B cell (primary cell): Measurements from ENCODE around the gene DNM1L. TPM values are rescaled to one million over a fixed set of nuclear protein-coding genes. Genes with fewer than 3 reads are reported as not detected.

Source experiments
- ATAC-seq: fragments of 200-7000 bp; cut with Tn5 transposase; one replicate; pipeline ENCODE4 v1.10.0; 2021; ENCODE audit warnings: low read depth, mild to moderate bottlenecking, moderate number of reproducible peaks, moderate library complexity
- CTCF ChIA-PET: fragments of 350-600 bp; sonication (Branson Sonifier 250); formaldehyde crosslinking; loops from one replicate; lab custom pipeline; 2021; ENCODE audit warnings: antibody characterized with exemption, inconsistent platforms; lab: Charles Lee
- POLR2A ChIA-PET: fragments of 350-600 bp; sonication (Branson Sonifier 250); formaldehyde crosslinking; loops from one replicate; lab custom pipeline; 2021; ENCODE audit warnings: antibody characterized with exemption; lab: Charles Lee
- DNase-seq: peaks from one replicate; pipeline ENCODE4 v3.0.0; 2013
- H2AFZ ChIP-seq: 2 replicates; pipeline ENCODE4 v1.6.1; 2012; ENCODE audit warnings: mild to moderate bottlenecking, low read depth, low read length; ENCODE audit not compliant: insufficient read depth, poor library complexity, severe bottlenecking
- H3K27ac ChIP-seq, 2 donors: 1 replicate in 1 of 2; 2 replicates in 1 of 2; pipeline ENCODE4 v1.5.1; 2012 to 2013; ENCODE audit warnings: low read length in 2 of 2, mild to moderate bottlenecking in 2 of 2, moderate library complexity in 1 of 2
- H3K27me3 ChIP-seq, 4 experiments: fragments of 200-600 bp in 1 of 4; sonication (generic) in 1 of 4; replicated peaks in 1 of 4; 1 replicate in 2 of 4; 2 replicates in 2 of 4; pipeline versions ENCODE4 v1.6.1 to v1.7.0; 2013 to 2016; ENCODE audit warnings: low read length in 3 of 4, mild to moderate bottlenecking in 2 of 4, mixed read lengths in 1 of 4, moderate library complexity in 1 of 4; ENCODE audit not compliant: insufficient read depth in 4 of 4, control insufficient read depth in 3 of 4; ENCODE audit errors: control extremely low read depth in 1 of 4
- H3K36me3 ChIP-seq, 2 experiments: replicated peaks in 1 of 2; 1 replicate in 1 of 2; 2 replicates in 1 of 2; pipeline versions ENCODE4 v1.6.1 to v1.7.1; 2013; ENCODE audit warnings: low read length in 1 of 2; ENCODE audit not compliant: insufficient read depth in 2 of 2, control insufficient read depth in 1 of 2; ENCODE audit errors: control extremely low read depth in 1 of 2, extremely low read depth in 1 of 2
- H3K4me1 ChIP-seq, 2 donors: fragments of 200-600 bp in 1 of 2; sonication (generic) in 1 of 2; 1 replicate in 1 of 2; 2 replicates in 1 of 2; pipeline versions ENCODE4 v1.5.1 to v1.6.1; 2013 to 2017; ENCODE audit warnings: low read length in 2 of 2; ENCODE audit not compliant: control insufficient read depth in 2 of 2, insufficient read depth in 2 of 2
- H3K4me2 ChIP-seq: replicated peaks from 2 replicates; pipeline ENCODE3; 2012; ENCODE audit warnings: mild to moderate bottlenecking, low read depth, low read length; ENCODE audit not compliant: poor library complexity, severe bottlenecking
- H3K4me3 ChIP-seq, 5 experiments: fragments of 200-600 bp in 1 of 5; sonication (generic) in 1 of 5; 1 replicate in 3 of 5; 2 replicates in 2 of 5; pipeline versions ENCODE4 v1.5.1 to v1.7.0; 2011 to 2016; ENCODE audit warnings: low read length in 4 of 5, mild to moderate bottlenecking in 4 of 5, low read depth in 2 of 5, control low read depth in 1 of 5, moderate library complexity in 1 of 5; ENCODE audit not compliant: insufficient read depth in 1 of 5; ENCODE audit errors: control extremely low read depth in 1 of 5, extremely low read depth in 1 of 5
- H3K79me2 ChIP-seq: fragments of 200-600 bp; sonication (generic); one replicate; pipeline ENCODE4 v1.6.0; 2016; ENCODE audit warnings: low read length; ENCODE audit not compliant: control insufficient read depth, insufficient read depth
- H3K9ac ChIP-seq: fragments of 200-600 bp; sonication (generic); 2 replicates; pipeline ENCODE4 v1.6.1; 2017; ENCODE audit warnings: mild to moderate bottlenecking, low read length, moderate library complexity
- H3K9me3 ChIP-seq, 3 donors: one replicate each; pipeline versions ENCODE4 v1.6.1 to v1.7.1; 2013; ENCODE audit warnings: low read length in 2 of 3; ENCODE audit not compliant: control insufficient read depth in 2 of 3, insufficient read depth in 1 of 3; ENCODE audit errors: control extremely low read depth in 1 of 3
- H4K20me1 ChIP-seq: 2 replicates; pipeline ENCODE4 v1.6.0; 2012; ENCODE audit warnings: mild to moderate bottlenecking, low read length; ENCODE audit not compliant: insufficient read depth, control insufficient read depth, poor library complexity, severe bottlenecking
- H3K27ac Mint-ChIP-seq: one replicate; pipeline ENCODE4 v1.8.0; 2021; ENCODE audit warnings: mixed read lengths
- H3K27me3 Mint-ChIP-seq: one replicate; pipeline ENCODE4 v1.8.0; 2021; ENCODE audit warnings: mixed read lengths
- H3K4me1 Mint-ChIP-seq: one replicate; pipeline ENCODE4 v1.8.0; 2021; ENCODE audit warnings: mixed read lengths
- H3K4me3 Mint-ChIP-seq: one replicate; pipeline ENCODE4 v1.8.0; 2021; ENCODE audit warnings: mixed read lengths
- H3K9me3 Mint-ChIP-seq: one replicate; pipeline ENCODE4 v1.8.0; 2022; ENCODE audit warnings: mixed read lengths; ENCODE audit not compliant: insufficient read depth
- EZH2 ChIP-seq: IDR thresholded peaks from 2 replicates; pipeline ENCODE4 v1.6.1; 2012; ENCODE audit warnings: borderline replicate concordance, low read depth, mild to moderate bottlenecking, moderate library complexity, low read length; ENCODE audit not compliant: insufficient read depth, poor library complexity, severe bottlenecking
- WGBS: methylation state at CpG from one replicate; pipeline ENCODE4 v1.1.5; 2013; ENCODE audit warnings: missing lambda C conversion rate; ENCODE audit not compliant: insufficient coverage; 5-methylcytosine and 5-hydroxymethylcytosine counted together
- intact Hi-C: fragments of 100-400 bp; cut with micrococcal nuclease; formaldehyde crosslinking; loops from one replicate; pipeline ENCODE4 v1.10.0; 2022
- polyA plus RNA-seq: library from polyadenylated mRNA; depleted of rRNA; stranded (reverse); fragments of >200 nt; gene quantifications from 2 replicates; pipeline ENCODE4 v1.2.3, GENCODE V29; 2012
- total RNA-seq, 2 donors: library from RNA; stranded (reverse); fragments of 120-200 nt in 1 of 2; gene quantifications; 1 replicate in 1 of 2; 2 replicates in 1 of 2; pipeline versions ENCODE4 v1.2.3 to v1.2.4, GENCODE V29; 2013 to 2022
- TF ChIP-seq, protein P1 (sequence below): fragments of 200-600 bp; IDR thresholded peaks from one replicate; pipeline ENCODE4 v1.8.0; 2022; ENCODE audit warnings: antibody characterized with exemption, mild to moderate bottlenecking

The DNM1L gene
- total and polyA plus RNA-seq, 2 donors (not counting 1 experiment from before 2014, with no cell fraction given) = 23.3 to 74.2 TPM

DNA sequence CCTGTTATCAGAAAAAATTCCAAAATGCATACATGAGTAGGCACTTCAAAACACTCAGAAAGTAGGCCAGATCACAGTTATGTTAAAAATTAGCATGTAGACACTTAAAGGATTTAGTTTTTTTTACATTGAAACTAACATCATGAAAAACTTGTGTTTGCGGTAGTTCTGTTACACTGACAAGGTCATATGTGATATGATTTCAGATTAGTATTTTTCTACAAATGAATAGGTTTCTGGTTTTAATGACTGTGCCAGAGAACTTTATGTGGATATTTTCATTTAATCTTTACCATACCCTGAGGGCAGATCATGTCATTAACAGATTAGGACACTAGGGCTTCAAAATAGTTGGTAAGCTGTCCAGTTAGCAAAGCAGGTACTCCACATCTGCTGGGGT, 55.9 kb downstream of the DNM1L start:
- no peaks in the 10 kb centered on the region for H3K27me3 ChIP-seq
- POLR2A ChIA-PET = no interaction called here
- peaks cover 1% of the 10 kb centered on the region for H3K79me2 ChIP-seq
- no peaks in the 10 kb centered on the region for H3K27me3 Mint-ChIP-seq
- H3K9me3 Mint-ChIP-seq = no peaks in the 10 kb centered on the region
- no peak overlapping the region for H3K27ac ChIP-seq
- no peak overlapping the region for H3K9ac ChIP-seq
- no peak overlapping the region for H2AFZ ChIP-seq
- H3K4me3 Mint-ChIP-seq = no peak overlapping the region
- TF ChIP-seq EZH2 = no peak
- TF ChIP-seq, protein P1, sequence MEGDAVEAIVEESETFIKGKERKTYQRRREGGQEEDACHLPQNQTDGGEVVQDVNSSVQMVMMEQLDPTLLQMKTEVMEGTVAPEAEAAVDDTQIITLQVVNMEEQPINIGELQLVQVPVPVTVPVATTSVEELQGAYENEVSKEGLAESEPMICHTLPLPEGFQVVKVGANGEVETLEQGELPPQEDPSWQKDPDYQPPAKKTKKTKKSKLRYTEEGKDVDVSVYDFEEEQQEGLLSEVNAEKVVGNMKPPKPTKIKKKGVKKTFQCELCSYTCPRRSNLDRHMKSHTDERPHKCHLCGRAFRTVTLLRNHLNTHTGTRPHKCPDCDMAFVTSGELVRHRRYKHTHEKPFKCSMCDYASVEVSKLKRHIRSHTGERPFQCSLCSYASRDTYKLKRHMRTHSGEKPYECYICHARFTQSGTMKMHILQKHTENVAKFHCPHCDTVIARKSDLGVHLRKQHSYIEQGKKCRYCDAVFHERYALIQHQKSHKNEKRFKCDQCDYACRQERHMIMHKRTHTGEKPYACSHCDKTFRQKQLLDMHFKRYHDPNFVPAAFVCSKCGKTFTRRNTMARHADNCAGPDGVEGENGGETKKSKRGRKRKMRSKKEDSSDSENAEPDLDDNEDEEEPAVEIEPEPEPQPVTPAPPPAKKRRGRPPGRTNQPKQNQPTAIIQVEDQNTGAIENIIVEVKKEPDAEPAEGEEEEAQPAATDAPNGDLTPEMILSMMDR = no peak
- no peaks in the 10 kb centered on the region for H3K4me1 ChIP-seq
- no peak overlapping the region for H3K4me3 ChIP-seq
- peaks cover 1 to 43% of the 10 kb centered on the region in 2 experiments for H3K36me3 ChIP-seq
- intact Hi-C loops = no loop called here
- H4K20me1 ChIP-seq = no peaks in the 10 kb centered on the region
- no CpG with 5 or more reads among the region's 1 CpG for WGBS
- DNase-seq (no peak), ATAC-seq (no peak)
- no peak overlapping the region for H3K27ac Mint-ChIP-seq
- no peak overlapping the region for H3K4me2 ChIP-seq
- H3K9me3 ChIP-seq = no peaks in the 10 kb centered on the region
- CTCF ChIA-PET = interaction anchor here (0.7 to 1.4 kb wide), 2 partner anchors 20 to 1082 kb away, joined by 3 read pairs; no protein-coding TSS in a partner anchor
- H3K4me1 Mint-ChIP-seq = no peaks in the 10 kb centered on the region

DNA sequence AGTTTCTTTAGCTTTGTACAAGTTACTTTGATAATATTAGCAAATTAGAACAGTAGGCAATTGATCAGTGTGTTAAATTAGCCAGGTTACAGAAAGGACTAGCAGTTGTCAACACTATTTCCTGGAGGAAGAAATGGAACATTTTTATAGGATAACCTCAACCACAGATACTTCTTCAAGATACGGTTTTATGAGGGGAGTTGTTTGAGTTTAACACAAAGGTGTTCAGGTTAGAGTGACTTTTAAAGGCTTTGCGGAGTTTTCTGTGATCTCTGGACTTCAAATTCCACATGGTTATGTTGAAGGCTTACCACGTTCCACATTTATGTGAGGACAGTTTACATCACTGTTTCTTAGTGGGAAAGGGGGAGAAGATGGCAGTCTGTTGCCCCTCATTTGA, 57.3 kb downstream of the DNM1L start:
- H3K9me3 Mint-ChIP-seq = no peaks in the 10 kb centered on the region
- DNase-seq = no peak
- TF ChIP-seq, protein P1 = no peak
- TF ChIP-seq EZH2 = no peak
- Histone ChIP-seq H4K20me1 (no peaks in the 10 kb centered on the region), H2AFZ (no peak overlapping the region), H3K4me2 (no peak overlapping the region), H3K79me2 (peaks cover 3% of the 10 kb centered on the region), H3K4me3 (no peak overlapping the region), H3K36me3 (peaks cover 1 to 44% of the 10 kb centered on the region in 2 experiments), H3K4me1 (no peaks in the 10 kb centered on the region), H3K9me3 (no peaks in the 10 kb centered on the region), H3K27ac (no peak overlapping the region), H3K27me3 (no peaks in the 10 kb centered on the region), H3K9ac (no peak overlapping the region)
- 100% methylated on average over 1 of the region's 3 CpGs for WGBS
- H3K27me3 Mint-ChIP-seq = no peaks in the 10 kb centered on the region
- ChIA-PET POLR2A (no interaction called here), CTCF (interaction anchor here (1.1 to 1.3 kb wide), 2 partner anchors 18 to 1083 kb away, joined by 3 to 5 read pairs; no protein-coding TSS in a partner anchor)
- H3K4me3 Mint-ChIP-seq = no peak overlapping the region
- no peak for ATAC-seq
- intact Hi-C loops = no loop called here
- no peaks in the 10 kb centered on the region for H3K4me1 Mint-ChIP-seq
- H3K27ac Mint-ChIP-seq = no peak overlapping the region
